Prostate gland (tissue), 2 donors: Measurements from ENCODE around the gene CDCA7.
A peak's percentile ranks its signal among the peaks of the same experiment; 100 is the strongest.

Experiments
- POLR2A ChIP-seq: fragments of 450-650 bp; IDR thresholded peaks from one replicate; pipeline ENCODE4 v1.6.1; 2016; ENCODE audit warnings: antibody characterized with exemption, mild to moderate bottlenecking
- POLR2AphosphoS5 ChIP-seq: sonication (generic); formaldehyde crosslinking; IDR thresholded peaks from one replicate; pipeline ENCODE4 v1.6.1; 2017; ENCODE audit warnings: antibody characterized with exemption
- TF ChIP-seq, protein P1 (sequence below), 4 experiments: fragments of 200-600 bp in 2 of 4; fragments of 450-650 bp in 2 of 4; sonication (generic) in 2 of 4; IDR thresholded peaks; 1 replicate in 3 of 4; 2 replicates in 1 of 4; pipeline ENCODE4 v1.5.1; 2016 to 2019; ENCODE audit warnings: antibody characterized with exemption in 4 of 4, mild to moderate bottlenecking in 2 of 4, moderate library complexity in 2 of 4

DNA sequence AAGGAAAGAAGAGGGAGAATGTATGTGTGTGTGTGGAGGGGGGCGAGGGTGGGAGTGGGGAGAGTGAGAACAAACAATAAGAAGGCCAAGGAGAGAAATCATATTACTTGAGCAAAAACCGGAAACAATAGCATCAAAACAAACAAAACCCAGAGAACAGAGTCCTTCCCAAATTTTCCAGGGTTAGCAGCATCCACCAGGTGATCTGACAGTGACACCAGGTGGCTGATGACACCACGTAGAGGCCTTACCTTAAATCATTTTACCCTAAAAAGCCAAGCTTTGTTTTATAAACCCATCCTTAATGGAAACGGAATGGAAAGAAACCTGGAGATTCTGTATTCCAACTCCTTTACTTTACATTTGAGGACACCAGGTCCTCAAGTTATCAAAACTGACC lies 42.9 kb downstream of the CDCA7 start:
- TF ChIP-seq, protein P1, sequence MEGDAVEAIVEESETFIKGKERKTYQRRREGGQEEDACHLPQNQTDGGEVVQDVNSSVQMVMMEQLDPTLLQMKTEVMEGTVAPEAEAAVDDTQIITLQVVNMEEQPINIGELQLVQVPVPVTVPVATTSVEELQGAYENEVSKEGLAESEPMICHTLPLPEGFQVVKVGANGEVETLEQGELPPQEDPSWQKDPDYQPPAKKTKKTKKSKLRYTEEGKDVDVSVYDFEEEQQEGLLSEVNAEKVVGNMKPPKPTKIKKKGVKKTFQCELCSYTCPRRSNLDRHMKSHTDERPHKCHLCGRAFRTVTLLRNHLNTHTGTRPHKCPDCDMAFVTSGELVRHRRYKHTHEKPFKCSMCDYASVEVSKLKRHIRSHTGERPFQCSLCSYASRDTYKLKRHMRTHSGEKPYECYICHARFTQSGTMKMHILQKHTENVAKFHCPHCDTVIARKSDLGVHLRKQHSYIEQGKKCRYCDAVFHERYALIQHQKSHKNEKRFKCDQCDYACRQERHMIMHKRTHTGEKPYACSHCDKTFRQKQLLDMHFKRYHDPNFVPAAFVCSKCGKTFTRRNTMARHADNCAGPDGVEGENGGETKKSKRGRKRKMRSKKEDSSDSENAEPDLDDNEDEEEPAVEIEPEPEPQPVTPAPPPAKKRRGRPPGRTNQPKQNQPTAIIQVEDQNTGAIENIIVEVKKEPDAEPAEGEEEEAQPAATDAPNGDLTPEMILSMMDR (IDR thresholded peaks at IDR 0.05): peak in 3 of 4 experiments; percentile 10 to 39 (median 27)
- TF ChIP-seq POLR2A (no peak), POLR2AphosphoS5 (no peak)
